GM13976 (cell line): Measurements from ENCODE around the gene E4F1.

ENCODE experiments used
- DNase-seq: peaks from one replicate; pipeline ENCODE4 v3.0.0; 2012; ENCODE audit warnings: low spot score
- CTCF ChIP-seq: IDR thresholded peaks from 2 replicates; pipeline ENCODE4 v1.5.1; 2012; ENCODE audit warnings: borderline replicate concordance, mild to moderate bottlenecking; ENCODE audit not compliant: insufficient read depth; ENCODE audit errors: extremely low read depth, missing control alignments, control extremely low read depth
- in situ Hi-C: fragments of 300-500 bp; cut with MboI; formaldehyde crosslinking; loops from one replicate; pipeline ENCODE4 v1.12.0; 2022; ENCODE audit warnings: low sequenced_read_pairs, mixed read lengths, inconsistent platforms; ENCODE audit not compliant: unreplicated experiment

Gene E4F1

GRCh38 chr16:2188395-2188794 lies 35.0 kb upstream of the E4F1 start:
- in situ Hi-C loops, result no loop called here
- no peak for TF ChIP-seq CTCF
- no peak for DNase-seq

GRCh38 chr16:2189252-2189893 lies 34.0 kb upstream of the E4F1 start:
- DNase-seq, result no peak
- in situ Hi-C loops, result no loop called here
- no peak for TF ChIP-seq CTCF

GRCh38 chr16:2190002-2190658 lies 33.3 kb upstream of the E4F1 start:
- no peak for DNase-seq
- in situ Hi-C loops, result no loop called here
- no peak for TF ChIP-seq CTCF

- DNase-seq, result no peak
- no peak for TF ChIP-seq CTCF
- in situ Hi-C loops, result no loop called here
Observed at GRCh38 chr16:2190659-2191445, 32.5 kb upstream of the E4F1 start.

GRCh38 chr16:2191446-2191706 lies 32.0 kb upstream of the E4F1 start:
- TF ChIP-seq CTCF, result no peak
- no peak for DNase-seq

GRCh38 chr16:2194166-2194834 lies 29.1 kb upstream of the E4F1 start:
- no peak for DNase-seq
- in situ Hi-C loops, result no loop called here
- no peak for TF ChIP-seq CTCF

More at GRCh38 chr16:2191446-2191706, 32.0 kb upstream of the E4F1 start:
- in situ Hi-C loops, result no loop called here
